HG02981 (cell line): ENCODE data around the gene AREL1.

Experiments
- ATAC-seq: cut with Tn5 transposase; IDR thresholded peaks from one replicate; pipeline ENCODE4 v1.9.1; 2021; ENCODE audit warnings: mild to moderate bottlenecking, moderate library complexity; ENCODE audit not compliant: unreplicated experiment

Gene AREL1

GRCh38 chr14:74697976-74698375, 14.9 kb downstream of the AREL1 start:
- no peak for ATAC-seq

- ATAC-seq = no peak
These were observed 15.3 kb downstream of the AREL1 start for GRCh38 chr14:74697543-74697942.

GRCh38 chr14:74697011-74697410, 15.9 kb downstream of the AREL1 start:
- no peak for ATAC-seq

GRCh38 chr14:74695406-74695805, 17.5 kb downstream of the AREL1 start:
- no peak for ATAC-seq

DNA sequence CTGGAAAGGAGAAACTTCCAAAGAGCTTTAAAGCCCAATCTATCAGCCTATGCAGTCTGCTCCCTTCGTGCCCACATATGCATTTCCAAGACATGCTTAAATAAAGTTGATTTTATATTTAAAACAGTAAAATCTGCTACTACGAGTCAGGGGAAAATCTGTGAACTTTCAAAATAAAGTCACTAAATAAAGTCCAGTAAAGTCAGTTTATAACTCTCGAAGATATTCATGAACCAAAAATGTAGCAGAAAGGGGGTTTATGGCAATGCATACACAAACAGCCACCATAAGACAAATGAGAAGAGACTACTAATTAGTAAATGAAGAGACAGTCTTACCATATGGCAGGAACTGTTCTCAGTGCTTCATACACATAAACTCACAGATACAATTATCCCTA, 19.7 kb downstream of the AREL1 start:
- no peak for ATAC-seq

DNA sequence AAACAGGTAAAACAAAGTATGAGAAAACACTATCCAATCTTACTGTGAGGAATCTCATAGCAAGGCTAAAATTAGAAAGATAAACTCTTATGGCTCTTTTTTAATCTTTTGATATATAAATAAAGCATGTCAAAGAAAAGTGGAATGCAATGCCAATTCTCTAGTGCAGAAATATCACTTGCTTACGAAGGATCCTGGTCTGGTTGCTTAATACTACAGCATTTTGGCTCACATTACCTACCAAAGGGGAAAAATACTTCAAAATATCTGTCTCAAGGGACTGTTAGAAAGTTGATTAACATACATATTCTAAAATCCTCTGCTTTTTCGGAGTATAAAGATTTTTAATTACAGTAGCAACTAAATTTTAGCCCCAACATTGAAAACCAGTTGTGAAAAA, 21.4 kb downstream of the AREL1 start:
- no peak for ATAC-seq

DNA sequence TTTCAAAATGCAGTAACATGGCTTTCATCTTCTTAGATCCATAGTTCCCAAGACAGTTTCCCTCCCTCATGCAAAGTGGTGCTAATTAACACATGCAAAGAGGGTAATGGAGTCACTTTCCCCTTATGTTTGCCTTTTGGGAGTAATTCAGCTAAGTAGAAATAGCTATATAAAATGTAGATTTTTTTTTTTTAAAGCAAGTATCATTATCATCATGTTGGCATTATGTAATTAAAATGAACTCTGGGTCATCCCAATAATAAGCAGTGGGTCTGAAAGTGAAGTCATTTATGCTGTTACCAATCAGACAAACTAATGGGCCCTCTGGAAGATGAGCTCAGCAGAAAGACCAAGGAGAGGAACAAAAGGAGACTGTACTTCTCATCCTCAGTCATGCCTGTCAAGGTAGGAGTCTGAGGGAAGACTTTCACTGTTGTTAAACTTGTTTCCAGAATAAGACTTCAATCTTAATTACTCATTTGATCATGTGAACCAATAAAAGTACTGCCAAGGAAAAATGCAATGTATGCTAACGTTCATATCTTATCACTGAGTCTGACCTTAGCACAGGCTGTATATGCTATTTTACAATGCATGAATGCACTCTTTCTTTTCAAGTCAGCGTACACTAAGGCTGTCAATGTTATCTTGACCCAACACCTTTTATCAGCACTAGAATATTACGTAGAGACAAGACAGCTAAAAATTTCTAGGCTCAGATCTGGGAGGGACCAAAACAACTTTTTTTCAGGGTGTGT, 26.8 kb downstream of the AREL1 start:
- no peak for ATAC-seq

- ATAC-seq = no peak
These were observed 27.8 kb downstream of the AREL1 start for GRCh38 chr14:74685056-74685455.

DNA sequence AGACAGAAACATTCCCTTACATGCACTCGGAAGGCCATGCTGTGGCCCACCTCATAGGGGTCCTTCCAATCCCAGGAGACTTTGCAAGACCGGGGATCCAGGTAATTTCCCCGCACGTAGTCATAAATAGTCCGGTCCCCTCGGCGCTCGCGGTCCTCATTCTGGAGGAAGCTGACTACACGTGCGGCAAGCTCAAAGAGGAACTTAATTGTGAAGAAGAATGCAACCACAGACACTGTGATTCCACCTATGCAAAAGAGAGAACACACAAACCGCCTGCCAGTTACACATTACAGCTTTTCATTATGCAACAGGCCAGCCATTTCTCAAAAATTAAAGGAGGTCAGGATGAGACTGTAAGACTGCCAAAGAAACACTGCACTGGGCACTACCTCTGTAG, 28.4 kb downstream of the AREL1 start:
- ATAC-seq = peak; percentile 76

DNA sequence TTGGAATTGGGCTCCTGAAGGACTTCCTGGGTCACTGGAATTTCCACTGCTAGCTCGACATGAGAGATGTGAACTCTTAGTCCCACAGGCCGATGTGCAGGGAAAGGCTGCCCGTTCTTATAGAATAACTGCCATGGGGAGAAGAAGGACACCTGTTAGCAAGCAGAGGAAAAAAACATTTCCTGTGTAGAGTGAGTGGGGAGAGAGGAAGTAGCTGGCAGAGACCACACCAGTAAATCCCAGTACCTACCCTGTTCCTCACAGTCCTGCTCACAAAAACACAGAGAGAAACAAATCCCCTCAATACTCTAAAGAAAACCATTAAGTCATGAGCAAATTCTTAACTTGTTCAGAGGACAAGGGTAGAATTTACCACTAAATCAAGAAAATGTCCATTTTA, 29.5 kb downstream of the AREL1 start:
- ATAC-seq = no peak

DNA sequence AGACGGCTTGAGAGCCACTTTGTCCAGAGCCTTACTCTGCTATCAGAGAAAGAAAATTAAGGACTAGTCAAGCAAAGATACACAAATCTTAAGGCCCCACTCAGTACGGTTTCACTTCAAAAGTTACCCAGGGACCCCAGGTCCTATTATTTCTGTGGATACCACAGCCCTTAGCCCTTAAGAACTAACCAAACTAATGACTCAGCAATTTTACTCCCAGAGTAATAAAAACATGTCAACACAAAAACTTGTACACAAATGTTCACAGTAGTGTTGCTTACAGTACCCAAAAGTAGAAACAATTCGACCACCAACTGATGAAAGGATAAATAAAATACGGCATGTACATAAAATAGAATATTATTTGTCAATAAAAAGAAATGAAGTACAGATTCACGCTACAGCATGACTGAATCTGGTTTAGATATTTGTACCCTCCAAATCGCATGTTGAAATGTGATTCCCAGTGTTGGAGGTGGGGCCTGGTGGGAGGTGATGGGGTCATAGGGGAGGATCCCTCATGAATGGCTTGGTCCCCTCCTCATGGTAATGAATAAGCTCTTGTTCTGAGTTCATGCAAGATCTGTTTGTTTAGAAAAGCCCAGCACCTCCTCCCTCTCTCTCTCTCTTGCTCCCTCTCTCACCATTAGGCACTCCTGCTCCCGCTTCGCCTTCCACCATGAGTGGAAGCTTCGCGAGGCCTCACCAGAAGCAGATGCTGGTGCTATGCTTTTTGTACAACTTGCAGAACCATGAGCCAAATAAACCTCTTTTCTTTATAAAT, 30.5 kb downstream of the AREL1 start:
- ATAC-seq = no peak

DNA sequence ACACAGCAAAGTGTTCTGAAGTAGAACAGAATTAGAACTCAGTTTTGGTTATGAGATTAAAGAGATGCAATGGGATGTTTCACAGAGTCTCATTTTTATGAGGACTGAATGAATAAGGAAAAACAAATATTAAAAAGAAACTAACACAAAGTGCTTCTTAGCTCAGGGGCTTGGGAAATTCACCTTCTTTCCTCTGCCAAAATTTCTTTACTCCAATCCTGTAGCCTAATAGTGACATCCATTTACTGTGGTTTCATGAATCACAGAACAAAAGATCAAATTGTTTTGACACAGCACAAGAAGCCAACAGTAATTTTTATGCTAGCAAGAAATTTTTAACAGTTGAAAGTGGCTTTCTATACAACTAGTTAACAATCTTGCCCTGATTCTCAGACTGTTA, 37.7 kb downstream of the AREL1 start:
- ATAC-seq = no peak

DNA sequence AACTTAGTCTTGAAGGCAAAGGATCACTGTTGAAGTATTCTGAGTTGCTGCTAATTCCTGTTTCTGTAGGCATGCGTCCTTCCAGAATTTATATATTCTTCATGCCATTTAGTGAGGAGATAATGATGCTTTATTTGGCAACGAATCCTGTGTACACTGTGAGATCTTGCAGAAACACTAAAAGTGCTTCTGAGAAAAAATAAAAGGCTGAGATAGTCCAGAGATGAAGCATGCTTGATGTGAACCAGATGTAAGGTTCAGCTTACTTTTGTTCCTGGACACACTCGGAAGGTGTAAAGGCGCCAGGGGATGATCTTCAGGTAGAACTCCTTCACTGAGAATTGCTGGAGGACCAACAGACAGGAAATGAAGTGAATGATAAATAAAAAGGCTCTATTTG, 39.1 kb downstream of the AREL1 start:
- ATAC-seq = no peak

DNA sequence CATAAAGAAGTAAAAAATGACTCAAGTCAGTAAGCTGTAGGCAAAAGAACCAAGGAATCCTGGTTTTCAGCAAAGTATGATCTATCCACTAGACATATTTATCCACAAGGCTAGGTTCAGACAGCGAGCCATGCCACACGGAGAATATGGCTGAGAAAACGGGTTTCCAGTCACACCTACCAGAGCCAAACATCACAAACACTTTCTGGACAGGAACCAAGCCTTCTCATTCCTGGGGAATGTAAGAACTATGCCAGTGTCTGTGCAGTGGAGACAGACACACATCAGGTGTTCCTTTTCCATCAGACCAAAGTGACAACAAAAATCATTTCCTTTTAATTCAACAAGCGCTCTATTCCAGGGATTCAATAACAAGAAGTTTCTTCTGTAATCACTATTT, 41.1 kb downstream of the AREL1 start:
- no peak for ATAC-seq

GRCh38 chr14:74670726-74671411, 42.0 kb downstream of the AREL1 start:
- ATAC-seq = no peak

DNA sequence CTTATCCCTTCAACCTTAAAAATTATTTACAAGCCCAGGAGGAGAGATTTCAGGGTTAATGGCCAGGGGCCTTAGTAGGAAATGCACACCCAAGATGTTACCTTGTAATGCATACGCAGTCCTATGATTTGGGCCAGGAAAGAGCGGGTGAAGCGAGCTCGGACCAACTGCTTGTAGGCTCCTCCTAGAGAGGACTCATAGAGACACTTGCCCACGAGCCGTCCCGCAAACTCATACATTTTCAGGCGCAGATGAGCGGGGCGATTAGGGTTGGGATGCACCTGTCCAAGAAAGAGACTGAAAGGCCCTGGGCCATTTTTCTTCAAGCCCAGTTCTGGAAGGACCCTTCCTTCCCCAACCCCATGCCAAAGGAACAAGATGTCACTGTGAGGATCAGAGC, 43.0 kb downstream of the AREL1 start:
- ATAC-seq = no peak

DNA sequence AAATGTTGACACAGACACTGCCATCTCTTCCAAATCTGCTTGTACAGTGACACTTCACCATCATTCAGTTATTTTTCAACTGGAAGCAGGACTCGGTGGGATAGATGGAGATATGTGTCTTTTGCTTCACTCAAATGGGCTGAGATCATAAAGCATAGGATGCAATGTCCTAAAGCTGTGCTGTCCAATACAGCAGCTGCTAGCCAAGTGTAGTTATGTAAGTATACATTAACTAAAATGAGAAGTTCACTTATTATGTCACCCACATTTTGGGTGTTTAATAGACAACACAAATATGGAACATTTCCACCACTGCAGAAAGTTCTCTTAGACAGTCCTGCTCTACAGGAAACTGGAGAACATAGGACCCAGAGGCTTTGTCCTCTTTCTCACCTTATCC, 43.6 kb downstream of the AREL1 start:
- no peak for ATAC-seq

DNA sequence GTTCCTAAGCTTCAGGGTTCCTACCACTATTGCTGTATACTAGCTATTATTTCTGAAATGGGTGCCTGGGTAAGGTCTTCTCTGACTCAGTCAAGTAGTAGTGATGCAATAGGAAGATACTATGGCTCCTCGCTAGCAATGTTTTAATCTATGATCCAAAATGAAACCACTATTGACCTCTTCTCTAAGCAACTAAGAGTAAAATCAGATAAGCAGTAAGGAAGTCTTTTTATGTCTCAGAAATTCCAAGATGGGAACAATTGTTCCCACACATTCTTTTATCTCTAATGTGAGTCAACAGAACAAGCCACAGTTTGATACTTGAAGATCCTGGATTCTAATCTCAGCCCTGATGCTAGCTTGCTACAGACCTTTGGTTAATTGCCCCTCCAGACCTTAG, 45.1 kb downstream of the AREL1 start:
- ATAC-seq = no peak

GRCh38 chr14:74664717-74665116, 48.2 kb downstream of the AREL1 start:
- ATAC-seq = no peak

DNA sequence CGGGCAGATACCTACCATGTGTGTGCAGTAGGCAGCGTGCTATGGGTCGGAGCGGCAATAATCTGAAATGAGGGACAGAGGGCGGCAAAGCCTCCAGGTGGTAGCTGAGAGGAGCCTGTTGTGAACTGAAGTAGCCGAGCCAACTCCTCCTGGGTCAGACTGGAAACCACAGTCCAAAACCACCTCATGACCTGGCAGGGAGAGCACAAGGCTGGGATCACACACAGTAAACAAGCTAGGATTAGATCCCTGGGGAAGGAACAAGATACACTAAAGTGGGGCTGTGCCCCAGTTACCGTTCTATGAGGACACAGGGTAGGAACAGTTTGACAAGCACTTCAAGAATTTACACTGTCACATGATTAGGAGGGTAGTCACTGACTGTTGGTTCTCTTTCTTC, 49.0 kb downstream of the AREL1 start:
- ATAC-seq = no peak

GRCh38 chr14:74661726-74662450, 51.0 kb downstream of the AREL1 start:
- no peak for ATAC-seq
